Suprapubic skin (tissue), 4 donors: ENCODE results near the gene HJURP. TPM values are rescaled to one million over a fixed set of nuclear protein-coding genes. Genes with fewer than 3 reads are reported as not detected.

Experiments used
- DNase-seq, 2 donors: peaks; one replicate each; pipeline ENCODE4 v3.0.0-alpha.2; 2019; ENCODE audit warnings: low spot score in 2 of 2
- H3K27ac ChIP-seq: fragments of 200-600 bp; sonication (generic); one replicate; pipeline ENCODE4 v1.5.1; 2019
- H3K27me3 ChIP-seq: fragments of 200-600 bp; sonication (generic); one replicate; pipeline ENCODE4 v1.5.1; 2019
- H3K36me3 ChIP-seq: fragments of 200-600 bp; sonication (generic); one replicate; pipeline ENCODE4 v1.5.1; 2019
- H3K4me1 ChIP-seq: fragments of 200-600 bp; sonication (generic); one replicate; pipeline ENCODE4 v1.5.1; 2019
- H3K4me3 ChIP-seq: fragments of 200-600 bp; sonication (generic); one replicate; pipeline ENCODE4 v1.5.1; 2019; ENCODE audit warnings: mild to moderate bottlenecking
- H3K9me3 ChIP-seq: fragments of 200-600 bp; sonication (generic); one replicate; pipeline ENCODE4 v1.5.1; 2019
- EP300 ChIP-seq: sonication (generic); formaldehyde crosslinking; IDR thresholded peaks from one replicate; pipeline ENCODE4 v1.6.1; 2017; ENCODE audit warnings: antibody characterized with exemption
- POLR2A ChIP-seq, 2 donors: fragments of 450-650 bp; IDR thresholded peaks; one replicate each; pipeline ENCODE4 v1.6.1; 2017; ENCODE audit warnings: antibody characterized with exemption in 2 of 2, mild to moderate bottlenecking in 2 of 2, moderate library complexity in 2 of 2
- POLR2AphosphoS5 ChIP-seq, 3 donors: sonication (generic); formaldehyde crosslinking; IDR thresholded peaks; one replicate each; pipeline ENCODE4 v1.6.1; 2017; ENCODE audit warnings: antibody characterized with exemption in 3 of 3
- WGBS: methylation state at CpG from one replicate; pipeline ENCODE4 v1.1.5; 2018; 5-methylcytosine and 5-hydroxymethylcytosine counted together
- total RNA-seq, 4 donors: library from RNA; depleted of rRNA; stranded (reverse); fragments of >200 nt; gene quantifications; one replicate each; pipeline ENCODE4 v1.1.0, GENCODE V29; 2016
- TF ChIP-seq, protein P1 (sequence below), 2 donors: fragments of 200-600 bp in 1 of 2; fragments of 450-650 bp in 1 of 2; sonication (generic) in 1 of 2; IDR thresholded peaks; one replicate each; pipeline ENCODE4 v1.5.1; 2016 to 2019; ENCODE audit warnings: antibody characterized with exemption in 2 of 2, mild to moderate bottlenecking in 1 of 2, moderate library complexity in 1 of 2

Gene HJURP
- total RNA-seq, 4 donors from 2014 or later = 1.7 to 7.1 (median 3.9) TPM

DNA sequence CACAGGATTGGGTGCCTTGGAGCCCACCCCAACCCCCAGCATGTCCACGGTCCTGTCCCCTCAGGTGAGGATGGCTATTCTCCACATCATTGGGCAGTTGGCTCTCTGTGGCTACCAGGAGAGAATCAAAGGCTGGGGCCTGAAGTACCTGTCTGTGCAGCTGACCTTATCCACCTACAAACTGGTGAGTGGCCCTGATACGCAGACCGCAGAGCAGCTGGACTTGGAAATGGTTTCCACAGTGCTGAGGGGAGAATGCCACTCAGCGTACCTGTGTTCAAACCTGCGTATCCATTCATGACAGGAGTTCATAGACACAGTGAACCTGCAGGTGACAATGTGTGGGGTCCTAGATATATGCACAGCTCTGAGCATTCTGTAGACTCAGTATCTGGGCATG is 54.6 kb downstream of the HJURP start:
- peaks cover 6% of the 10 kb centered on the region for H3K27me3 ChIP-seq
- H3K9me3 ChIP-seq = no peaks in the 10 kb centered on the region
- H3K4me1 ChIP-seq = no peaks in the 10 kb centered on the region
- TF ChIP-seq EP300 = no peak
- no peak for TF ChIP-seq POLR2AphosphoS5 (IDR thresholded peaks at IDR 0.05)
- TF ChIP-seq, protein P1, sequence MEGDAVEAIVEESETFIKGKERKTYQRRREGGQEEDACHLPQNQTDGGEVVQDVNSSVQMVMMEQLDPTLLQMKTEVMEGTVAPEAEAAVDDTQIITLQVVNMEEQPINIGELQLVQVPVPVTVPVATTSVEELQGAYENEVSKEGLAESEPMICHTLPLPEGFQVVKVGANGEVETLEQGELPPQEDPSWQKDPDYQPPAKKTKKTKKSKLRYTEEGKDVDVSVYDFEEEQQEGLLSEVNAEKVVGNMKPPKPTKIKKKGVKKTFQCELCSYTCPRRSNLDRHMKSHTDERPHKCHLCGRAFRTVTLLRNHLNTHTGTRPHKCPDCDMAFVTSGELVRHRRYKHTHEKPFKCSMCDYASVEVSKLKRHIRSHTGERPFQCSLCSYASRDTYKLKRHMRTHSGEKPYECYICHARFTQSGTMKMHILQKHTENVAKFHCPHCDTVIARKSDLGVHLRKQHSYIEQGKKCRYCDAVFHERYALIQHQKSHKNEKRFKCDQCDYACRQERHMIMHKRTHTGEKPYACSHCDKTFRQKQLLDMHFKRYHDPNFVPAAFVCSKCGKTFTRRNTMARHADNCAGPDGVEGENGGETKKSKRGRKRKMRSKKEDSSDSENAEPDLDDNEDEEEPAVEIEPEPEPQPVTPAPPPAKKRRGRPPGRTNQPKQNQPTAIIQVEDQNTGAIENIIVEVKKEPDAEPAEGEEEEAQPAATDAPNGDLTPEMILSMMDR (IDR thresholded peaks at IDR 0.05) = no peak
- no peak for TF ChIP-seq POLR2A (IDR thresholded peaks at IDR 0.05)
- H3K36me3 ChIP-seq = no peaks in the 10 kb centered on the region
- H3K4me3 ChIP-seq = no peak overlapping the region
- no CpG with 5 or more reads among the region's 5 CpGs for WGBS
- no peak overlapping the region for H3K27ac ChIP-seq
- DNase-seq = no peak

- Histone ChIP-seq H3K27me3 (peaks cover 2% of the 10 kb centered on the region), H3K9me3 (no peaks in the 10 kb centered on the region), H3K27ac (no peak overlapping the region), H3K4me3 (no peak overlapping the region), H3K36me3 (no peaks in the 10 kb centered on the region), H3K4me1 (no peaks in the 10 kb centered on the region)
- TF ChIP-seq POLR2AphosphoS5 (IDR thresholded peaks at IDR 0.05) (no peak), POLR2A (IDR thresholded peaks at IDR 0.05) (no peak), EP300 (no peak)
- TF ChIP-seq, protein P1 (IDR thresholded peaks at IDR 0.05) = no peak
- WGBS = 72% methylated on average over 5 of the region's 7 CpGs
- peak in 1 of 2 donors; percentile 44 for DNase-seq
These were observed 55.2 kb downstream of the HJURP start for GRCh38 chr2:233799087-233799665.

GRCh38 chr2:233798335-233799086 is 55.8 kb downstream of the HJURP start:
- H3K27ac ChIP-seq = no peak overlapping the region
- no peak overlapping the region for H3K4me3 ChIP-seq
- H3K4me1 ChIP-seq = no peaks in the 10 kb centered on the region
- H3K27me3 ChIP-seq = peaks cover 2% of the 10 kb centered on the region
- no peak for DNase-seq
- WGBS = 89% methylated on average over 11 of the region's 14 CpGs
- no peaks in the 10 kb centered on the region for H3K9me3 ChIP-seq
- TF ChIP-seq POLR2A (IDR thresholded peaks at IDR 0.05) (no peak), POLR2AphosphoS5 (IDR thresholded peaks at IDR 0.05) (no peak), EP300 (no peak)
- TF ChIP-seq, protein P1 (IDR thresholded peaks at IDR 0.05) = no peak
- H3K36me3 ChIP-seq = no peaks in the 10 kb centered on the region

DNA sequence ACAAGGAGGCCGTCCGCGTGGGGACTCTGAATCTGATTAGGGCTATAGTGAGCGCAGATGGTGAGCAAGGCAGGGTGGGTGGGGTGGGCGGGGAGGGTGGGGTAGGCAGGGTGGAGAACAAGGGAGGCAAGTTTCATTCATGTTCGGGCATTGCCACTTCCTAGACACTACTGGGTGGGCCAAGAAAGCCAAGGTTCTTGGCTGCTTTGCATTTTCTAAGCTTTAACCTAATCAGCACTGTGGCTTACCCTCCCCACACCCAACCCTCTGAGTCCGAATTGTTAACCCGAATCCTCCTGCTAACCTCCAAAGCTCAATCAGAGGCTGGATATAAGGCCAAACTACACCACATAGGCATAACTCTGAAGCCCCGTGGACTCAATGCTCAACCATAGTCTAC is 58.1 kb downstream of the HJURP start:
- DNase-seq = no peak
- H3K36me3 ChIP-seq = no peaks in the 10 kb centered on the region
- H3K4me1 ChIP-seq = no peaks in the 10 kb centered on the region
- H3K9me3 ChIP-seq = no peaks in the 10 kb centered on the region
- H3K27ac ChIP-seq = no peak overlapping the region
- H3K4me3 ChIP-seq = no peak overlapping the region
- TF ChIP-seq POLR2A (IDR thresholded peaks at IDR 0.05) (no peak), POLR2AphosphoS5 (IDR thresholded peaks at IDR 0.05) (no peak), EP300 (no peak)
- TF ChIP-seq, protein P1 (IDR thresholded peaks at IDR 0.05) = no peak
- 50% methylated on average over 9 of the region's 9 CpGs for WGBS
- H3K27me3 ChIP-seq = no peaks in the 10 kb centered on the region

DNA sequence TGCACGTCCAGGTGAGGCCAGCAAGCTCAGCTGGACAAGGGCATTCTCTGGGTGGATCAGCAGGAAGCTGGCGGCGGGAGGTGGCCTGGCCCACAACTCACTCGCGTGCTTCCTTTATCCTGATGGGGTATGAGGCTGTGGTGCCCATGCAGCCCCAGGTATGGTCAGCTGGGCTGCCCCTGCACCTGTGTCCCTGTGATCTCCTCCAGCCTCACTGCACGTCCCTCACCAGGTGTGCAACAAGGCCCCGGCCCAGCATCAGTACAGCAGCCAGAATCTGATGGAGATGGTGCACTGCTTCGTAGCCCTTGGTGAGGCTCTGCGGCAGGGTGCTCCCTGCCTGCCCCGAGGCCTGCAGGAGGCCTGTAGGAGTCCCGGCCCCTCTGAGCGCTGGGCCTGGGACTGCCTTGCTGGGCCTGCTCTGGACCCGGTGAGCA is 58.6 kb downstream of the HJURP start:
- no peaks in the 10 kb centered on the region for H3K4me1 ChIP-seq

More for the DNA sequence above, 58.6 kb downstream of the HJURP start:
- H3K36me3 ChIP-seq = no peaks in the 10 kb centered on the region
- WGBS = 50% methylated on average over 7 of the region's 13 CpGs
- no peak overlapping the region for H3K4me3 ChIP-seq
- H3K27me3 ChIP-seq = no peaks in the 10 kb centered on the region
- DNase-seq = no peak
- no peak overlapping the region for H3K27ac ChIP-seq
- TF ChIP-seq EP300 = no peak
- no peaks in the 10 kb centered on the region for H3K9me3 ChIP-seq
